Uterus (tissue), 4 donors: ENCODE data around the gene ADAMTS3. TPM values are rescaled to one million over a fixed set of nuclear protein-coding genes. Genes with fewer than 3 reads are reported as not detected.

Experiments used
- DNase-seq, 2 donors: peaks; one replicate each; pipeline ENCODE4 v3.0.0-alpha.2; 2019 to 2020
- H3K27ac ChIP-seq, 2 donors: fragments of 200-600 bp; sonication (generic); 1 replicate in 1 of 2; 2 replicates in 1 of 2; pipeline ENCODE4 v1.5.1; 2016 to 2018
- H3K27me3 ChIP-seq, 2 donors: fragments of 200-600 bp; sonication (generic); one replicate each; pipeline ENCODE4 v1.5.1; 2018 to 2019; ENCODE audit warnings: control low read depth in 1 of 2
- H3K36me3 ChIP-seq, 2 donors: fragments of 200-600 bp; sonication (generic); one replicate each; pipeline ENCODE4 v1.5.1; 2019; ENCODE audit warnings: control low read depth in 1 of 2
- H3K4me1 ChIP-seq, 2 donors: fragments of 200-600 bp; sonication (generic); one replicate each; pipeline ENCODE4 v1.5.1; 2018 to 2019; ENCODE audit warnings: control low read depth in 1 of 2
- H3K4me3 ChIP-seq, 2 donors: fragments of 200-600 bp; sonication (generic); 1 replicate in 1 of 2; 2 replicates in 1 of 2; pipeline ENCODE4 v1.5.1; 2018 to 2019; ENCODE audit warnings: mild to moderate bottlenecking in 1 of 2
- H3K9me3 ChIP-seq, 2 donors: fragments of 200-600 bp; sonication (generic); one replicate each; pipeline ENCODE4 v1.5.1; 2019; ENCODE audit warnings: control low read depth in 1 of 2
- CTCF ChIP-seq, 4 experiments: fragments of 200-600 bp in 2 of 4; fragments of 450-650 bp in 2 of 4; sonication (generic) in 2 of 4; IDR thresholded peaks; one replicate each; pipeline ENCODE4 v1.5.1; 2016 to 2019; ENCODE audit warnings: antibody characterized with exemption in 4 of 4, mild to moderate bottlenecking in 2 of 4, moderate library complexity in 1 of 4
- POLR2A ChIP-seq, 2 donors: fragments of 450-650 bp; IDR thresholded peaks; one replicate each; pipeline ENCODE4 v1.6.1; 2016; ENCODE audit warnings: antibody characterized with exemption in 2 of 2, mild to moderate bottlenecking in 1 of 2, moderate library complexity in 1 of 2
- intact Hi-C: fragments of 100-400 bp; cut with DNase I; formaldehyde crosslinking; loops from one replicate; pipeline ENCODE4 v1.15.1; 2023; ENCODE audit warnings: low total_unique reads
- total RNA-seq, 4 donors: library from RNA; depleted of rRNA in 3 of 4; stranded (reverse); fragments of >200 nt in 3 of 4; gene quantifications; one replicate each; pipeline versions ENCODE4 v1.1.0 to v1.2.4, GENCODE V29; 2014 to 2023
- donor health status: DM: yes; HTN: yes; CAD: no.

The ADAMTS3 gene
- total RNA-seq, 4 donors from 2014 or later, result 4.2 to 25.7 (median 11.8) TPM

DNA sequence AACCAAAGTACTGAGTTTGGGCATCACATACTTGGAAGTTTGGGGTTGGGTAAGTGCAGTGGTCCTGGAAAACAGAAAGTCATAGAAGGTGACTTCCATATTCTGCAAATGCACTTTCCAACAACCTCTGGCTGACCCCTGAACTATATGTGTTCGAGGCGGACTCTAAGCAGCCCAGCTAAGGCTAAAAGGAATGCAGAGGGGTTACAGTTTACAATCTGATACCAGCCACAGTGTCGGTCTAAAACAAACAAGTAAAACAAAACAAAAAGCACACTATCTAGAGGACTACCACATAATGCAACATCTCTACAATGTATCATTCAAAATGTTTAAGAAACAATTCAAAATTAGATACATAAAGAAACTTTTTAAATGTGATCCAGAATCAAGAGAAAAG lies 185.6 kb downstream of the ADAMTS3 start:
- no peaks in the 10 kb centered on the region for H3K4me1 ChIP-seq
- H3K27me3 ChIP-seq, result no peaks in the 10 kb centered on the region
- no peaks in the 10 kb centered on the region for H3K9me3 ChIP-seq
- H3K27ac ChIP-seq, result no peak overlapping the region
- TF ChIP-seq CTCF (IDR thresholded peaks at IDR 0.05) (no peak), POLR2A (IDR thresholded peaks at IDR 0.05) (no peak)
- H3K4me3 ChIP-seq, result no peak overlapping the region
- no peaks in the 10 kb centered on the region for H3K36me3 ChIP-seq
- no peak for DNase-seq
- intact Hi-C loops, result no loop called here

- no peak for TF ChIP-seq POLR2A (IDR thresholded peaks at IDR 0.05)
- no peak for TF ChIP-seq CTCF (IDR thresholded peaks at IDR 0.05)
- Histone ChIP-seq H3K9me3 (no peaks in the 10 kb centered on the region), H3K4me1 (peaks cover 0 to under 1% of the 10 kb centered on the region in 2 donors), H3K27me3 (no peaks in the 10 kb centered on the region), H3K36me3 (no peaks in the 10 kb centered on the region), H3K27ac (no peak overlapping the region), H3K4me3 (no peak overlapping the region)
- DNase-seq, result no peak
- intact Hi-C loops, result no loop called here
Observed at GRCh38 chr4:72378901-72379300, 190.1 kb downstream of the ADAMTS3 start.

- H3K4me1 ChIP-seq, result peaks cover 0 to 2% of the 10 kb centered on the region in 2 donors
- no peak for DNase-seq
- intact Hi-C loops, result no loop called here
- no peaks in the 10 kb centered on the region for H3K9me3 ChIP-seq
- no peaks in the 10 kb centered on the region for H3K36me3 ChIP-seq
- TF ChIP-seq POLR2A (IDR thresholded peaks at IDR 0.05) (no peak), CTCF (IDR thresholded peaks at IDR 0.05) (no peak)
- no peak overlapping the region for H3K27ac ChIP-seq
- no peak overlapping the region for H3K4me3 ChIP-seq
- no peaks in the 10 kb centered on the region for H3K27me3 ChIP-seq
Observed at GRCh38 chr4:72377491-72378194, 191.4 kb downstream of the ADAMTS3 start.

DNA sequence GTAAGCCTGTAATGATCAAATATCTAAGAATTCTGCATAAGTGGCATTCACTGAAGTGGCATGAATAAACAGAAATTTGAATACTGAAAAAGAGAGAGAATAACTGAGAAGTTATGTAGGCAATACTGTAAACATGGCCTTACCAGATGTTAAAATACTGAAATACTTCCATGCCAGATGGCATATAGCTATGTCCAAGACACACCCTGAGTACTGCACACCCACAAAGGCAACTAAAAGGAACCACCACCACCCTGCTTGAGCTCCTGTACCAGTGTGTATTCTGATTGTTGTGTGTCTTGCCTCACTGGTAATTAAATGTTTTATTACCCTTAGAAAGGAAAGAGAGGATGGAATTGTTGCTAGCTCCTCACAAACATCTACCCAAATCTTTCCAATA lies 192.1 kb downstream of the ADAMTS3 start:
- no peaks in the 10 kb centered on the region for H3K9me3 ChIP-seq
- H3K4me3 ChIP-seq, result no peak overlapping the region
- H3K27ac ChIP-seq, result no peak overlapping the region
- intact Hi-C loops, result no loop called here
- TF ChIP-seq POLR2A (IDR thresholded peaks at IDR 0.05) (no peak), CTCF (IDR thresholded peaks at IDR 0.05) (no peak)
- peaks cover 0 to 2% of the 10 kb centered on the region in 2 donors for H3K4me1 ChIP-seq
- no peak for DNase-seq
- no peaks in the 10 kb centered on the region for H3K27me3 ChIP-seq
- no peaks in the 10 kb centered on the region for H3K36me3 ChIP-seq

DNA sequence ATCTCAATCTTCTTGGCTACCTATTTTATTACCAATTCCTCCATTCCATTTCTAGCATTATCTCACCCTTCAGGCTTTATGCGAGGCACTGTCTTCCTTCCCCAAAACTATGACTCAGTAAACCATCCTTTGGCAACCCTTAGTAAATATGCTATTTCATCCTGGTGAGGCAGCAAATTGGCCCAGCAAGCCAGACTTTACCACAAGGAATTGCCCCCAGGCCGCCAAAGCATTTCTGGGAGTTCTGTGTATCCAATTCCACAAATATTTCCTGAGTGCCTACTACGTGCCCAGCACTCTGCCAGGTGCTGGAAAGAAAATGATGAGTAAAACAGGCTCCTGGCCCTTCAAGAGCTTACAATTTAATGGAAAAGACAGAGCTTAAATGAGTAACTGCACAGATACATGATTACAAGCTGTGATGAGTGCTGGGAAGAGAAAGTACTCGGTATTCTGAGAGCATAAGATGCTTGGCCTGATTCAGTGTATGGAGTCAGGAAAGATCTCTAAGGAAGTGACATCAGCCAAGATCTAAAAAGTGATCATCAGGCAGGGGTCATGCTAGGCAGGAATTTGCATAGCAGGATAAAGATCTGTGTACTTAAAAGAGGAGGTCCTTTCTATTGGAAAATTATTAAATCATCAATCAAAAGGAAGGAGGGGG lies 193.8 kb downstream of the ADAMTS3 start:
- intact Hi-C loops, result no loop called here
- peak overlapping the region in 1 of 2 donors; percentile 29 for H3K27ac ChIP-seq

More for the DNA sequence above, 193.8 kb downstream of the ADAMTS3 start:
- Histone ChIP-seq H3K9me3 (no peaks in the 10 kb centered on the region), H3K36me3 (no peaks in the 10 kb centered on the region), H3K4me3 (no peak overlapping the region), H3K4me1 (peaks cover 0 to 2% of the 10 kb centered on the region in 2 donors), H3K27me3 (no peaks in the 10 kb centered on the region)
- DNase-seq, result no peak
- TF ChIP-seq POLR2A (IDR thresholded peaks at IDR 0.05) (no peak), CTCF (IDR thresholded peaks at IDR 0.05) (no peak)
